Endothelial cell (in vitro differentiated cells): ENCODE data around the gene ATF6B. TPM values are rescaled to one million over a fixed set of nuclear protein-coding genes. Genes with fewer than 3 reads are reported as not detected.

Source experiments
- DNase-seq: peaks from one replicate; pipeline ENCODE4 v3.0.0; 2021; ENCODE audit warnings: low spot score
- H3K27ac Mint-ChIP-seq: one replicate; pipeline ENCODE4 v1.8.0; 2021; ENCODE audit warnings: mixed read lengths, inconsistent platforms; ENCODE audit not compliant: unreplicated experiment
- H3K27me3 Mint-ChIP-seq: one replicate; pipeline ENCODE4 v1.8.0; 2021; ENCODE audit warnings: mild to moderate bottlenecking, moderate library complexity, mixed read lengths, inconsistent platforms; ENCODE audit not compliant: unreplicated experiment
- H3K36me3 Mint-ChIP-seq: one replicate; pipeline ENCODE4 v1.8.0; 2021; ENCODE audit warnings: mild to moderate bottlenecking, low read depth, mixed read lengths, inconsistent platforms; ENCODE audit not compliant: unreplicated experiment
- H3K4me1 Mint-ChIP-seq: one replicate; pipeline ENCODE4 v1.8.0; 2021; ENCODE audit warnings: mild to moderate bottlenecking, mixed read lengths, inconsistent platforms; ENCODE audit not compliant: unreplicated experiment
- H3K4me3 Mint-ChIP-seq: one replicate; pipeline ENCODE4 v1.8.0; 2021; ENCODE audit warnings: mild to moderate bottlenecking, mixed read lengths, inconsistent platforms; ENCODE audit not compliant: unreplicated experiment
- H3K9me3 Mint-ChIP-seq: one replicate; pipeline ENCODE4 v1.8.0; 2021; ENCODE audit warnings: mixed read lengths, inconsistent platforms; ENCODE audit not compliant: unreplicated experiment
- CTCF ChIP-seq: fragments of 200-600 bp; sonication (generic); IDR thresholded peaks from one replicate; pipeline ENCODE4 v1.5.0; 2021; ENCODE audit warnings: antibody characterized with exemption; ENCODE audit not compliant: unreplicated experiment
- total RNA-seq: library from RNA; stranded (reverse); fragmentation: NEBNext Ultra II Directional; extraction: Animal tissue kit (Norgen Biotek cat#: 25700); gene quantifications from one replicate; pipeline ENCODE4 v1.2.1, GENCODE V29; 2021; ENCODE audit not compliant: unreplicated experiment

The ATF6B gene
- total RNA-seq, 1 donor from 2014 or later: 72.9 TPM

- H3K27me3 Mint-ChIP-seq: peaks cover 12% of the 10 kb centered on the region
- peak overlapping the region; percentile 89 for H3K27ac Mint-ChIP-seq
- peaks cover 26% of the 10 kb centered on the region for H3K36me3 Mint-ChIP-seq
- DNase-seq: no peak
- no peak for TF ChIP-seq CTCF
- H3K4me1 Mint-ChIP-seq: peaks cover 41% of the 10 kb centered on the region
- no peaks in the 10 kb centered on the region for H3K9me3 Mint-ChIP-seq
- peak overlapping the region; percentile 47 for H3K4me3 Mint-ChIP-seq
These were observed 14.4 kb downstream of the ATF6B start for GRCh38 chr6:32113386-32114352.

GRCh38 chr6:32112431-32112980 is 15.5 kb downstream of the ATF6B start:
- H3K36me3 Mint-ChIP-seq: peaks cover 26% of the 10 kb centered on the region
- peaks cover 15% of the 10 kb centered on the region for H3K27me3 Mint-ChIP-seq
- peak overlapping the region; percentile 45 for H3K27ac Mint-ChIP-seq
- no peak for DNase-seq
- H3K4me1 Mint-ChIP-seq: peaks cover 45% of the 10 kb centered on the region
- no peak for TF ChIP-seq CTCF
- peak overlapping the region; percentile 70 for H3K4me3 Mint-ChIP-seq
- H3K9me3 Mint-ChIP-seq: no peaks in the 10 kb centered on the region

GRCh38 chr6:32111424-32112066 is 16.5 kb downstream of the ATF6B start:
- no peak for DNase-seq
- H3K27ac Mint-ChIP-seq: peak overlapping the region; percentile 45

GRCh38 chr6:32110632-32111031 is 17.4 kb downstream of the ATF6B start:
- TF ChIP-seq CTCF: no peak
- DNase-seq: no peak
- Mint-ChIP-seq H3K27me3 (peaks cover 13% of the 10 kb centered on the region), H3K4me3 (no peak overlapping the region), H3K4me1 (peaks cover 45% of the 10 kb centered on the region), H3K9me3 (no peaks in the 10 kb centered on the region), H3K27ac (no peak overlapping the region), H3K36me3 (peaks cover 23% of the 10 kb centered on the region)

More at GRCh38 chr6:32111424-32112066, 16.5 kb downstream of the ATF6B start:
- peaks cover 45% of the 10 kb centered on the region for H3K4me1 Mint-ChIP-seq
- H3K4me3 Mint-ChIP-seq: no peak overlapping the region
- peaks cover 14% of the 10 kb centered on the region for H3K27me3 Mint-ChIP-seq
- H3K36me3 Mint-ChIP-seq: peaks cover 26% of the 10 kb centered on the region
- no peak for TF ChIP-seq CTCF
- no peaks in the 10 kb centered on the region for H3K9me3 Mint-ChIP-seq
